GM12801 (cell line): ENCODE data around the gene PUS7.

Experiments
- CTCF ChIP-seq: IDR thresholded peaks from one replicate; pipeline ENCODE4 v1.5.1; 2011; ENCODE audit warnings: control low read depth; ENCODE audit not compliant: insufficient read length; ENCODE audit errors: extremely low read depth

The PUS7 gene

GRCh38 chr7:105532709-105533460, 10.8 kb upstream of the PUS7 start:
- TF ChIP-seq CTCF = no peak

- TF ChIP-seq CTCF = no peak
These were observed 10.0 kb upstream of the PUS7 start, which contains the start of gene RINT1 for GRCh38 chr7:105531792-105532671. RINT1 (plus strand) TSS chr7:105532201; CDS start chr7:105532316, 115 bp downstream.

- TF ChIP-seq CTCF = no peak
These were observed 8.5 kb upstream of the PUS7 start for GRCh38 chr7:105530546-105530945.

GRCh38 chr7:105530126-105530525, 8.1 kb upstream of the PUS7 start:
- no peak for TF ChIP-seq CTCF

- no peak for TF ChIP-seq CTCF
These were observed 2.8 kb upstream of the PUS7 start for GRCh38 chr7:105524840-105525239.

- TF ChIP-seq CTCF = no peak
These were observed 899 bp downstream of the PUS7 start for GRCh38 chr7:105521027-105521716.

GRCh38 chr7:105519353-105519752, 2.7 kb downstream of the PUS7 start:
- no peak for TF ChIP-seq CTCF
